ENCODE results near the gene HOXB8. TPM values are rescaled to one million over a fixed set of nuclear protein-coding genes. Genes with fewer than 3 reads are reported as not detected.

Gene HOXB8
- total and polyA plus RNA-seq, 2 donors (not counting 3 experiments of a cell fraction or from before 2014, with no cell fraction given) = 1.7 to 2.4 TPM

DNA sequence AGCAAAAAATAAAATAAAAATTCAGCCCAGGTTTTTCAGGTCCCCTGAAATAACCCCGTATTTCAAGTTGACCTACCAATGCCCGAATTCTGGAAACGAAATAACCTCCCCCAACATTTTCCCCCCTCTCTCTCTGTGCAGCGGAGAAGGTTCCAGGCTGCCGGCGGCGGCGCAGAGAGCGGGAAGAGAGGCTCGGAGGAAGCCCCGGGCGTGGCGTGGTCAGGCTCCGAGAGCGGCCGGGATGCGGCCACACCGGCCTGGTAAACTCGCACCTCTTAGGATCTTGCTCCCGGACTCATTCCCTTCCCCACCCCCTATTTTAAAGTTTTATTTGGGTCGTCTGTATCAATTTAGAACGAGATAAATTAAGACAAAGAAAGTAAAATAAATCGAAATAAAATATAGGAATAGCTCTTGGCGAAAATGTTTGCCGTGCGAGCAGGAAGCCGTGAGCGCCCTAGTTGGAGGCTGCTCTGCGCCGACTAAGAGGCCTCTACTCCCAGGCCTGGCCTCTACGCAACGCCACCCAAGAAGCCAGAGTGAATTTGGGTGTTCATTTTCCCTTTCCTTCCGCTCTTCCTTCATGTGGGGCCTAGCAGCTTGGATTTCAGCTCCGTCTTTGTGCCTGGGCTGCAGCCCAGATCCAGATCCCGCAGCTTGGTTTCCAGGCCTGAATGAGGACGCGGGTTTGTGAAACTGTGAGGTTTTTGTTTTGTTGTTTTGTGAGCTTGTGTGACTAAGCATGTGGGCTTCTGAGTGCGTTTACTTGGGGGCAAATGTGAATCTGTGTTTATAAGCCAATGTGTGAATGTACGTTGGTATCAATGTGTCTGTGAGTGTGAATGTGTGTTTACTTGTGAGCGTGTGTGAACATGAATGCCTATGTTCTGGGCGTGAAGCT is 8.9 kb downstream of the HOXB8 start:
- peak overlapping the region; percentile 77 for H2AFZ ChIP-seq (ENCODE audit: low read depth, low read length)
- no peak overlapping the region for H3K9ac ChIP-seq (replicated peaks; ENCODE audit: extremely low read depth, insufficient read depth, low read length)
- no TSS peak for BruUV-seq (replicated peaks)
- H3K4me1 ChIP-seq (ENCODE audit: control insufficient read depth, extremely low read depth, insufficient read depth, low read length) = peaks cover 29% of the 10 kb centered on the region
- no peak overlapping the region for H3K27ac ChIP-seq (ENCODE audit: insufficient read depth, low read depth, low read length)
- TF ChIP-seq FOS (IDR thresholded peaks at IDR 0.05; ENCODE audit: borderline replicate concordance, insufficient read depth, low read length) = no peak
- TF ChIP-seq MYC (IDR thresholded peaks at IDR 0.05; ENCODE audit: low read depth, low read length) = no peak
- TF ChIP-seq, protein P1, sequence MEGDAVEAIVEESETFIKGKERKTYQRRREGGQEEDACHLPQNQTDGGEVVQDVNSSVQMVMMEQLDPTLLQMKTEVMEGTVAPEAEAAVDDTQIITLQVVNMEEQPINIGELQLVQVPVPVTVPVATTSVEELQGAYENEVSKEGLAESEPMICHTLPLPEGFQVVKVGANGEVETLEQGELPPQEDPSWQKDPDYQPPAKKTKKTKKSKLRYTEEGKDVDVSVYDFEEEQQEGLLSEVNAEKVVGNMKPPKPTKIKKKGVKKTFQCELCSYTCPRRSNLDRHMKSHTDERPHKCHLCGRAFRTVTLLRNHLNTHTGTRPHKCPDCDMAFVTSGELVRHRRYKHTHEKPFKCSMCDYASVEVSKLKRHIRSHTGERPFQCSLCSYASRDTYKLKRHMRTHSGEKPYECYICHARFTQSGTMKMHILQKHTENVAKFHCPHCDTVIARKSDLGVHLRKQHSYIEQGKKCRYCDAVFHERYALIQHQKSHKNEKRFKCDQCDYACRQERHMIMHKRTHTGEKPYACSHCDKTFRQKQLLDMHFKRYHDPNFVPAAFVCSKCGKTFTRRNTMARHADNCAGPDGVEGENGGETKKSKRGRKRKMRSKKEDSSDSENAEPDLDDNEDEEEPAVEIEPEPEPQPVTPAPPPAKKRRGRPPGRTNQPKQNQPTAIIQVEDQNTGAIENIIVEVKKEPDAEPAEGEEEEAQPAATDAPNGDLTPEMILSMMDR (IDR thresholded peaks at IDR 0.05; ENCODE audit: extremely low read depth in 1 of 2, insufficient read depth in 1 of 2, low read depth in 1 of 2, low read length in 2 of 2) = no peak
- TF ChIP-seq JUN (IDR thresholded peaks at IDR 0.05; ENCODE audit: borderline replicate concordance, insufficient read depth, insufficient read length, low read depth) = no peak
- TF ChIP-seq GATA2 (IDR thresholded peaks at IDR 0.05; ENCODE audit: insufficient read depth, insufficient read length, low read depth, low read length) = no peak
- TF ChIP-seq POLR2AphosphoS5 (IDR thresholded peaks at IDR 0.05; ENCODE audit: insufficient read depth, low read depth, low read length) = no peak
- TF ChIP-seq, protein P2, sequence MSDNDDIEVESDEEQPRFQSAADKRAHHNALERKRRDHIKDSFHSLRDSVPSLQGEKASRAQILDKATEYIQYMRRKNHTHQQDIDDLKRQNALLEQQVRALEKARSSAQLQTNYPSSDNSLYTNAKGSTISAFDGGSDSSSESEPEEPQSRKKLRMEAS (IDR thresholded peaks at IDR 0.05; ENCODE audit: insufficient read depth, insufficient read length) = no peak
- no peak for TF ChIP-seq EZH2 (IDR thresholded peaks at IDR 0.05; ENCODE audit: borderline replicate concordance, low read depth, low read length, severe bottlenecking)
- TF ChIP-seq POLR2A (IDR thresholded peaks at IDR 0.05; ENCODE audit: low read depth, low read length) = no peak
- DNase-seq (ENCODE audit: low read depth, low spot score) (no peak), FAIRE-seq (peak; percentile 58)
- H3K9me1 ChIP-seq (replicated peaks; ENCODE audit: control insufficient read depth, extremely low read depth, insufficient read depth, low read length) = no peaks in the 10 kb centered on the region
- dilution Hi-C loops (cut with MboI; ENCODE audit: extremely low pct_ligation_motif_present, low sequenced_read_pairs) (no loop called here), intact Hi-C loops (cut with micrococcal nuclease) (no loop called here)
- no peak overlapping the region for H3K4me3 ChIP-seq (replicated peaks in 1 of 3; ENCODE audit: insufficient read depth in 1 of 3, low read depth in 1 of 3, low read length in 3 of 3)
- peaks cover 47% of the 10 kb centered on the region for H3K79me2 ChIP-seq (ENCODE audit: control insufficient read depth, insufficient read depth, low read length)
- ChIA-PET CTCF (interaction anchor here (1.3 to 1.7 kb wide), 2 partner anchors 12 to 345 kb away, joined by 3 to 4 read pairs; no protein-coding TSS in a partner anchor), POLR2A (no interaction called here)
- no peaks in the 10 kb centered on the region for H3K27me3 ChIP-seq (ENCODE audit: control insufficient read depth in 2 of 2, insufficient read depth in 2 of 2, low read length in 2 of 2)
- no peaks in the 10 kb centered on the region for H4K20me1 ChIP-seq (replicated peaks; ENCODE audit: control insufficient read depth, extremely low read depth, insufficient read depth, low read length)
- H3K9me3 ChIP-seq (replicated peaks; ENCODE audit: control insufficient read depth, insufficient read depth, low read length) = no peaks in the 10 kb centered on the region
- H3K36me3 ChIP-seq (ENCODE audit: control insufficient read depth in 2 of 2, extremely low read depth in 1 of 2, insufficient read depth in 2 of 2, low read length in 2 of 2) = no peaks in the 10 kb centered on the region
- peak overlapping the region; percentile 95 for H3K4me2 ChIP-seq (ENCODE audit: insufficient read depth, low read length)
